OCI-LY7 (cell line): ENCODE results near the gene HELT. TPM values are rescaled to one million over a fixed set of nuclear protein-coding genes. Genes with fewer than 3 reads are reported as not detected.

Source experiments
- BruUV-seq: library from RNA; stranded (reverse); fragments of 400-500 nt; replicated peaks from 2 replicates; lab custom pipeline; 2021; lab: Mats Ljungman, UMichigan
- CTCF ChIA-PET: fragments of 300-600 bp; sonication (Branson Sonifier 250); formaldehyde crosslinking; loops from one replicate; lab custom pipeline; 2022; ENCODE audit warnings: antibody characterized with exemption; ENCODE audit not compliant: unreplicated experiment; lab: Charles Lee
- POLR2A ChIA-PET: fragments of 300-600 bp; sonication (Branson Sonifier 250); formaldehyde crosslinking; loops from one replicate; lab custom pipeline; 2022; ENCODE audit warnings: antibody characterized with exemption; lab: Charles Lee
- DNase-seq: peaks from one replicate; pipeline ENCODE4 v3.0.0-alpha.2; 2015; ENCODE audit warnings: low spot score
- H2AFZ ChIP-seq: fragments of 200-600 bp; sonication (generic), shearing (Covaris generic); 2 replicates; pipeline ENCODE4 v1.6.1; 2014; ENCODE audit warnings: mild to moderate bottlenecking, antibody characterized with exemption, low read length, moderate library complexity
- H3K27ac ChIP-seq: fragments of 200-600 bp; sonication (generic); 2 replicates; pipeline ENCODE4 v1.5.1; 2014; ENCODE audit warnings: mixed run types, low read depth, mild to moderate bottlenecking, moderate library complexity, low read length, inconsistent platforms; ENCODE audit not compliant: poor library complexity, severe bottlenecking
- H3K36me3 ChIP-seq: fragments of 200-600 bp; sonication (generic); 2 replicates; pipeline ENCODE4 v1.6.1; 2014; ENCODE audit warnings: mild to moderate bottlenecking, antibody characterized with exemption, low read length, moderate library complexity, mixed read lengths; ENCODE audit not compliant: insufficient read depth
- H3K4me1 ChIP-seq: fragments of 200-600 bp; sonication (generic); 2 replicates; pipeline ENCODE4 v1.5.1; 2014; ENCODE audit warnings: mild to moderate bottlenecking, low read length; ENCODE audit not compliant: insufficient read depth, poor library complexity, severe bottlenecking
- H3K4me2 ChIP-seq: fragments of 200-600 bp; sonication (generic); 2 replicates; pipeline ENCODE4 v1.6.1; 2014; ENCODE audit warnings: mild to moderate bottlenecking, low read length
- H3K4me3 ChIP-seq: fragments of 200-600 bp; sonication (generic); 2 replicates; pipeline ENCODE4 v1.5.1; 2014; ENCODE audit warnings: mild to moderate bottlenecking, low read depth, low read length; ENCODE audit not compliant: poor library complexity, severe bottlenecking
- H3K79me2 ChIP-seq: fragments of 200-600 bp; sonication (generic); 2 replicates; pipeline ENCODE4 v1.6.1; 2016; ENCODE audit warnings: low read depth, mild to moderate bottlenecking, low read length, moderate library complexity, mixed read lengths; ENCODE audit not compliant: insufficient read depth
- H3K9me2 ChIP-seq: fragments of 200-600 bp; sonication (generic); 2 replicates; pipeline ENCODE4 v1.6.1; 2016; ENCODE audit warnings: mild to moderate bottlenecking, low read length, mixed read lengths; ENCODE audit not compliant: insufficient read depth
- H3K9me3 ChIP-seq: fragments of 200-600 bp; sonication (generic); 2 replicates; pipeline ENCODE4 v1.6.1; 2014; ENCODE audit warnings: mild to moderate bottlenecking, mixed run types, low read length, mixed read lengths
- H4K20me1 ChIP-seq: fragments of 200-600 bp; sonication (generic); 2 replicates; pipeline ENCODE4 v1.6.1; 2014; ENCODE audit warnings: mild to moderate bottlenecking, antibody characterized with exemption, low read length, moderate library complexity, mixed read lengths; ENCODE audit not compliant: insufficient read depth
- EZH2phosphoT487 ChIP-seq: fragments of 200-600 bp; sonication (generic); IDR thresholded peaks from 2 replicates; pipeline ENCODE4 v1.6.1; 2018; ENCODE audit warnings: low read depth, borderline replicate concordance, mild to moderate bottlenecking, mixed run types, antibody characterized with exemption, low read length, moderate library complexity, mixed read lengths
- intact Hi-C: fragments of 100-400 bp; cut with micrococcal nuclease; formaldehyde crosslinking; loops from one replicate; pipeline ENCODE4 v1.10.0; 2022; ENCODE audit not compliant: unreplicated experiment
- total RNA-seq, 2 experiments: library from RNA; depleted of rRNA in 1 of 2; stranded (reverse); fragments of >200 nt in 1 of 2; shearing (Covaris generic) in 1 of 2; gene quantifications; 2 replicates each; pipeline ENCODE4 v1.2.3, GENCODE V29; 2014 to 2022
- TF ChIP-seq, protein P1 (sequence below): fragments of 200-600 bp; sonication (generic); conservative IDR thresholded peaks from 2 replicates; pipeline ENCODE4 v1.5.1; 2014; ENCODE audit warnings: mild to moderate bottlenecking, antibody characterized with exemption, low read length, moderate library complexity, mixed read lengths

Gene HELT
- total RNA-seq, 2 experiments from 2014 or later, result not detected

DNA sequence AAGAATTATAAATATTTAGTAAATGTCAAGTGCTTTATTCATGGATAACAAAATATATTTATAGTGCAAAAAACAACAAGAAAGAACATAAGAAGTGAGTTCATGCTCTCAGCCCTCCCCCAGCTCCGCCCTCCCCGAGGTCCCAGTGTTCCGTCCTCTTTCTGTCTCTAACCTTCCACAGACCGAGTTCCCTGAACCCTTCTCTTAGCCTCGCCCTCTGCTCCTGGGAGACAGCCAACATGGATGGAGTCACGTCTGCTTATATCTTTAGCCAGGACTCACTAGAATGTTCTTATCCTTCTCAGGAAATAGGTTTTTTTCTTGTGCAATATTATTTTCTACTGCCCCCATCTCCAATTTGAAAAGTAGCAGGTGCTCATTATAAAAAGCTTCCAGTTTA is 40.1 kb upstream of the HELT start:
- H3K4me1 ChIP-seq, result peaks cover 3% of the 10 kb centered on the region
- ChIA-PET POLR2A (no interaction called here), CTCF (no interaction called here)
- no TSS peak for BruUV-seq
- DNase-seq, result no peak
- H2AFZ ChIP-seq, result no peak overlapping the region
- H3K4me3 ChIP-seq, result no peak overlapping the region
- H3K4me2 ChIP-seq, result no peak overlapping the region
- no peak overlapping the region for H3K27ac ChIP-seq
- H4K20me1 ChIP-seq, result no peaks in the 10 kb centered on the region
- no peaks in the 10 kb centered on the region for H3K9me2 ChIP-seq
- TF ChIP-seq, protein P1, sequence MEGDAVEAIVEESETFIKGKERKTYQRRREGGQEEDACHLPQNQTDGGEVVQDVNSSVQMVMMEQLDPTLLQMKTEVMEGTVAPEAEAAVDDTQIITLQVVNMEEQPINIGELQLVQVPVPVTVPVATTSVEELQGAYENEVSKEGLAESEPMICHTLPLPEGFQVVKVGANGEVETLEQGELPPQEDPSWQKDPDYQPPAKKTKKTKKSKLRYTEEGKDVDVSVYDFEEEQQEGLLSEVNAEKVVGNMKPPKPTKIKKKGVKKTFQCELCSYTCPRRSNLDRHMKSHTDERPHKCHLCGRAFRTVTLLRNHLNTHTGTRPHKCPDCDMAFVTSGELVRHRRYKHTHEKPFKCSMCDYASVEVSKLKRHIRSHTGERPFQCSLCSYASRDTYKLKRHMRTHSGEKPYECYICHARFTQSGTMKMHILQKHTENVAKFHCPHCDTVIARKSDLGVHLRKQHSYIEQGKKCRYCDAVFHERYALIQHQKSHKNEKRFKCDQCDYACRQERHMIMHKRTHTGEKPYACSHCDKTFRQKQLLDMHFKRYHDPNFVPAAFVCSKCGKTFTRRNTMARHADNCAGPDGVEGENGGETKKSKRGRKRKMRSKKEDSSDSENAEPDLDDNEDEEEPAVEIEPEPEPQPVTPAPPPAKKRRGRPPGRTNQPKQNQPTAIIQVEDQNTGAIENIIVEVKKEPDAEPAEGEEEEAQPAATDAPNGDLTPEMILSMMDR, result no peak
- no peak for TF ChIP-seq EZH2phosphoT487
- H3K9me3 ChIP-seq, result no peaks in the 10 kb centered on the region
- intact Hi-C loops, result no loop called here
- H3K36me3 ChIP-seq, result no peaks in the 10 kb centered on the region
- no peaks in the 10 kb centered on the region for H3K79me2 ChIP-seq

DNA sequence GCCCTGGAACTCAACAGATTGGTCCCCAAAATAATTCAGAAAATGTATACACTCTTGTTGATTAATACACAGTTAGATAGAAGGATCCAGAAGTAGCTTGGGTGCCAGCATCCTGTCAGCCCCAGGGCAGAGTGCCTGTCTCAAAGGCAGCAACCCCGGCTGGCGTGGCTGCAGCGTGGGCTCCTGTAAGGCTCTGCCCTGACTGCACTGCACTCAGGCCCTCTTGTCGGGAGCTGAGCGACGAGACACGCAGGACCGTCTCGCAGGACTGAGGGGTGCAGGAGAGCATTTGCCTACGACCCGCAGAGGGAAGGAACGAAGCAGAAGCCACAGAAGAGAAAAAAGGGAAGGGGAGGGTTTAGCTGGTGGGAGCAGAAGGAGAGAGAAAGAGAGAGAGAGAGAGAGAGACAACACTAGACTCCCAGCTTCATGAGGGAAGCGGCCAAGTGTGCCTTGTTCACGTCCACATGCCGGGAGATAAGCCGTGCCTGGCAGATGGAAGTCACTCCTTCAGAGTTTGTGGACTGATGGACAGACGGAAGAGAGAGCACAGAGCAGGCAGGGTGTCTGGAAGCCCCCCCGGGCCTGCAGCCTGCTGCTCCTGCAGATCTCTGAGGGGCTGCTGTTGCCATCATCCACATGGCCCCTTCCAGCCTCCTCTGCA is 38.7 kb upstream of the HELT start:
- Histone ChIP-seq H3K27ac (no peak overlapping the region), H2AFZ (no peak overlapping the region), H3K4me1 (peaks cover 11% of the 10 kb centered on the region), H3K4me2 (no peak overlapping the region), H3K4me3 (no peak overlapping the region), H4K20me1 (no peaks in the 10 kb centered on the region), H3K9me3 (no peaks in the 10 kb centered on the region), H3K79me2 (no peaks in the 10 kb centered on the region), H3K36me3 (no peaks in the 10 kb centered on the region), H3K9me2 (no peaks in the 10 kb centered on the region)
- POLR2A ChIA-PET, result interaction anchor here (0.5 to 0.6 kb wide), 2 partner anchors 86 to 223 kb away, joined by 3 read pairs; no protein-coding TSS in a partner anchor
- TF ChIP-seq, protein P1, result no peak
- TF ChIP-seq EZH2phosphoT487, result no peak
- CTCF ChIA-PET, result no interaction called here
- DNase-seq, result no peak
- intact Hi-C loops, result loop anchor here (5.0 kb wide), 1 partner anchor 717 kb away; no protein-coding TSS in a partner anchor
- BruUV-seq, result no TSS peak

DNA sequence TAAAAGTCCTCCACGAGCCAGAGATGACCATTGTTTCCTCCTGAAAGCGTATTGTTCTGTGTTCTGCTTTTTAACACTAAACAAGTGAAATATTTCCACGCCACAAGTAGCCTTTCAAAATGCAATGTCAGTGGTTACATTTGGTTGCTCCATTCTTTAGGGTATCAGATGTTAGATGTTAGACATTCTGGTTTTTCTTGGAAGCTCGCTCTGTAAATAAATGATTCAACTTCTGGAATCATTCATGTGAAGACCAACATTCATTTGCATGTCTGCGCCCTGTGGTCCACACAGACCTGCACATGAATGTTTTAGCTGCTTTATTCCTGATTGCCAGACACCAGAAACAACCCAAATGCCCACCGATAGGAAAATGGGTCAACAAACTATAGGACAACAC is 38.0 kb upstream of the HELT start:
- POLR2A ChIA-PET, result no interaction called here
- DNase-seq, result no peak
- peaks cover 11% of the 10 kb centered on the region for H3K4me1 ChIP-seq
- H4K20me1 ChIP-seq, result no peaks in the 10 kb centered on the region
- no peak overlapping the region for H3K27ac ChIP-seq
- H3K4me3 ChIP-seq, result no peak overlapping the region
- TF ChIP-seq EZH2phosphoT487, result no peak
- TF ChIP-seq, protein P1, result no peak
- intact Hi-C loops, result loop anchor here (5.0 kb wide), 1 partner anchor 718 kb away; no protein-coding TSS in a partner anchor
- CTCF ChIA-PET, result no interaction called here
- no peaks in the 10 kb centered on the region for H3K79me2 ChIP-seq
- H3K9me3 ChIP-seq, result no peaks in the 10 kb centered on the region
- no TSS peak for BruUV-seq
- H2AFZ ChIP-seq, result no peak overlapping the region
- H3K4me2 ChIP-seq, result no peak overlapping the region
- H3K9me2 ChIP-seq, result no peaks in the 10 kb centered on the region
- H3K36me3 ChIP-seq, result no peaks in the 10 kb centered on the region
